Upper lobe of right lung (tissue), 1 donor: ENCODE measurements around the gene TAS1R1. TPM values are rescaled to one million over a fixed set of nuclear protein-coding genes. Genes with fewer than 3 reads are reported as not detected.

Experiments
- ATAC-seq: fragments of 200-7000 bp; cut with Tn5 transposase; one replicate; pipeline ENCODE4 v1.9.1; 2020; ENCODE audit warnings: mild to moderate bottlenecking, moderate library complexity
- DNase-seq: peaks from one replicate; pipeline ENCODE4 v3.0.0-alpha.2; 2020
- H3K27ac ChIP-seq: fragments of 200-600 bp; one replicate; pipeline ENCODE4 v1.8.0; 2022
- H3K27me3 ChIP-seq: fragments of 200-600 bp; one replicate; pipeline ENCODE4 v1.8.0; 2022; ENCODE audit warnings: mild to moderate bottlenecking
- H3K36me3 ChIP-seq: fragments of 200-600 bp; one replicate; pipeline ENCODE4 v1.8.0; 2022
- H3K4me1 ChIP-seq: fragments of 200-600 bp; one replicate; pipeline ENCODE4 v1.8.0; 2022
- H3K4me3 ChIP-seq: fragments of 200-600 bp; one replicate; pipeline ENCODE4 v1.8.0; 2022; ENCODE audit warnings: mild to moderate bottlenecking
- H3K9me3 ChIP-seq: fragments of 200-600 bp; one replicate; pipeline ENCODE4 v1.8.0; 2022
- CTCF ChIP-seq: fragments of 200-600 bp; IDR thresholded peaks from one replicate; pipeline ENCODE4 v1.8.0; 2022; ENCODE audit warnings: antibody characterized with exemption
- intact Hi-C: fragments of 100-400 bp; cut with DNase I; formaldehyde crosslinking; loops from one replicate; pipeline ENCODE4 v1.11.0; 2022
- total RNA-seq: library from RNA; stranded (reverse); fragmentation: NEBNext Ultra II Directional; extraction: Animal tissue kit (Norgen Biotek cat#: 25700); gene quantifications from one replicate; pipeline ENCODE4 v1.2.1, GENCODE V29; 2021
- donor health status: DM: no; HTN: yes; CAD: no; lungs with severe emphysema.

Gene TAS1R1
- total RNA-seq, 1 donor from 2014 or later: not detected

- DNase-seq (no peak), ATAC-seq (no peak)
- intact Hi-C loops: no loop called here
- no peaks in the 10 kb centered on the region for H3K27me3 ChIP-seq
- H3K4me1 ChIP-seq: peaks cover 14% of the 10 kb centered on the region
- H3K27ac ChIP-seq: no peak overlapping the region
- peaks cover 42% of the 10 kb centered on the region for H3K36me3 ChIP-seq
- no peak overlapping the region for H3K4me3 ChIP-seq
- no peak for TF ChIP-seq CTCF
- no peaks in the 10 kb centered on the region for H3K9me3 ChIP-seq
Measured at GRCh38 chr1:6621429-6622391, 66.6 kb downstream of the TAS1R1 start.

GRCh38 chr1:6622396-6623152, 67.5 kb downstream of the TAS1R1 start:
- no peak for TF ChIP-seq CTCF
- Histone ChIP-seq H3K4me3 (no peak overlapping the region), H3K4me1 (peaks cover 21% of the 10 kb centered on the region), H3K36me3 (peaks cover 42% of the 10 kb centered on the region), H3K27me3 (no peaks in the 10 kb centered on the region), H3K27ac (no peak overlapping the region), H3K9me3 (no peaks in the 10 kb centered on the region)
- ATAC-seq (no peak), DNase-seq (no peak)
- intact Hi-C loops: no loop called here

- peaks cover 21% of the 10 kb centered on the region for H3K4me1 ChIP-seq
- peaks cover 43% of the 10 kb centered on the region for H3K36me3 ChIP-seq
- intact Hi-C loops: no loop called here
- H3K27ac ChIP-seq: no peak overlapping the region
- no peaks in the 10 kb centered on the region for H3K9me3 ChIP-seq
- no peak overlapping the region for H3K4me3 ChIP-seq
- no peak for DNase-seq
- TF ChIP-seq CTCF: no peak
- no peaks in the 10 kb centered on the region for H3K27me3 ChIP-seq
- ATAC-seq: no peak
Measured at GRCh38 chr1:6623269-6623965, 68.3 kb downstream of the TAS1R1 start.

- intact Hi-C loops: no loop called here
- DNase-seq: peak; percentile 95
- H3K36me3 ChIP-seq: peaks cover 55% of the 10 kb centered on the region
Measured at GRCh38 chr1:6624710-6625583, 69.8 kb downstream of the TAS1R1 start, which contains the start of gene THAP3. Gene THAP3, plus strand, starts transcription at chr1:6624868. Its CDS starts 351 bp downstream, at chr1:6625219.

More at GRCh38 chr1:6624710-6625583, 69.8 kb downstream of the TAS1R1 start, which contains the start of gene THAP3:
- peak; percentile 23 for TF ChIP-seq CTCF
- H3K9me3 ChIP-seq: no peaks in the 10 kb centered on the region
- peak within 1 kb of the TSS; percentile 66 for H3K27ac ChIP-seq
- ATAC-seq: peak; percentile 97
- peaks cover 21% of the 10 kb centered on the region for H3K4me1 ChIP-seq
- peak within 1 kb of the TSS; percentile 82 for H3K4me3 ChIP-seq
- H3K27me3 ChIP-seq: no peaks in the 10 kb centered on the region
